Endothelial cell of umbilical vein (primary cell): Measurements from ENCODE around the gene H2BK1. TPM values are rescaled to one million over a fixed set of nuclear protein-coding genes. Genes with fewer than 3 reads are reported as not detected.
A peak's percentile ranks its signal among the peaks of the same experiment; 100 is the strongest.

Source experiments
- BruUV-seq: library from RNA; stranded (reverse); fragments of 400-500 nt; replicated peaks from 2 replicates; lab custom pipeline; 2021; lab: Mats Ljungman, UMichigan
- CTCF ChIA-PET: fragments of 300-600, 350-600 bp; sonication (Branson Sonifier 250); formaldehyde crosslinking; loops from one replicate; lab custom pipeline; 2021; ENCODE audit warnings: antibody characterized with exemption, inconsistent platforms; lab: Charles Lee
- POLR2A ChIA-PET: fragments of 300-600, 350-600 bp; sonication (Branson Sonifier 250); formaldehyde crosslinking; loops from one replicate; lab custom pipeline; 2021; ENCODE audit warnings: antibody characterized with exemption, inconsistent platforms; lab: Charles Lee
- DNase-seq: peaks from one replicate; pipeline ENCODE4 v3.0.0-alpha.2; 2011; ENCODE audit warnings: low read depth, low spot score
- FAIRE-seq: peaks from 2 replicates; lab custom pipeline; 2011; peaks lifted over from hg19 to GRCh38; lab: Jason Lieb, UNC
- H2AFZ ChIP-seq: 2 replicates; pipeline ENCODE4 v1.6.0; 2012; ENCODE audit warnings: low read depth, low read length, control low read depth, inconsistent platforms
- H3K27ac ChIP-seq: 2 replicates; pipeline ENCODE4 v1.5.1; 2011; ENCODE audit warnings: low read depth, mild to moderate bottlenecking, control low read depth, low read length, moderate library complexity; ENCODE audit not compliant: insufficient read depth
- H3K27me3 ChIP-seq, 2 experiments: 2 replicates each; pipeline versions ENCODE4 v1.6.0 to v1.6.1; 2011; ENCODE audit warnings: low read length in 2 of 2, mixed read lengths in 1 of 2; ENCODE audit not compliant: control insufficient read depth in 2 of 2, insufficient read depth in 2 of 2
- H3K36me3 ChIP-seq, 2 experiments: 2 replicates in 1 of 2; 3 replicates in 1 of 2; pipeline ENCODE4 v1.5.1; 2011; ENCODE audit warnings: low read length in 2 of 2, mild to moderate bottlenecking in 1 of 2, moderate library complexity in 1 of 2; ENCODE audit not compliant: control insufficient read depth in 2 of 2, insufficient read depth in 2 of 2; ENCODE audit errors: extremely low read depth in 1 of 2
- H3K4me1 ChIP-seq: 3 replicates; pipeline ENCODE4 v1.5.1; 2011; ENCODE audit warnings: mild to moderate bottlenecking, low read length; ENCODE audit not compliant: control insufficient read depth, insufficient read depth; ENCODE audit errors: extremely low read depth
- H3K4me2 ChIP-seq: 2 replicates; pipeline ENCODE4 v1.6.1; 2011; ENCODE audit warnings: low read length, control low read depth, mixed read lengths; ENCODE audit not compliant: insufficient read depth
- H3K4me3 ChIP-seq, 3 experiments: fragments of 200-600 bp in 1 of 3; sonication (generic), shearing (Covaris generic) in 1 of 3; replicated peaks in 1 of 3; 2 replicates each; pipeline ENCODE4 v1.5.1; 2011 to 2016; ENCODE audit warnings: control low read depth in 3 of 3, low read length in 3 of 3, mild to moderate bottlenecking in 2 of 3, inconsistent platforms in 1 of 3, low read depth in 1 of 3, moderate library complexity in 1 of 3; ENCODE audit not compliant: insufficient read depth in 1 of 3
- H3K79me2 ChIP-seq: 2 replicates; pipeline ENCODE4 v1.6.0; 2012; ENCODE audit warnings: low read length, inconsistent platforms; ENCODE audit not compliant: control insufficient read depth, insufficient read depth
- H3K9ac ChIP-seq: replicated peaks from 2 replicates; pipeline ENCODE3; 2011; ENCODE audit warnings: low read length, control low read depth; ENCODE audit not compliant: insufficient read depth; ENCODE audit errors: extremely low read depth
- H3K9me1 ChIP-seq: replicated peaks from 3 replicates; pipeline ENCODE4 v1.6.0; 2011; ENCODE audit warnings: mild to moderate bottlenecking, low read length; ENCODE audit not compliant: control insufficient read depth, insufficient read depth; ENCODE audit errors: extremely low read depth
- H3K9me3 ChIP-seq: replicated peaks from 2 replicates; pipeline ENCODE4 v1.5.1; 2012; ENCODE audit warnings: low read length, inconsistent platforms; ENCODE audit not compliant: control insufficient read depth, insufficient read depth
- H4K20me1 ChIP-seq: replicated peaks from 2 replicates; pipeline ENCODE3; 2011; ENCODE audit warnings: mild to moderate bottlenecking, low read length; ENCODE audit not compliant: control insufficient read depth, insufficient read depth; ENCODE audit errors: extremely low read depth
- CTCF ChIP-seq, 2 donors: IDR thresholded peaks; 1 replicate in 1 of 2; 2 replicates in 1 of 2; pipeline ENCODE4 v1.5.1; 2011; ENCODE audit warnings: low read length in 2 of 2, mild to moderate bottlenecking in 2 of 2, moderate library complexity in 2 of 2, control low read depth in 1 of 2, inconsistent platforms in 1 of 2, low read depth in 1 of 2; ENCODE audit not compliant: insufficient read depth in 1 of 2; ENCODE audit errors: extremely low read depth in 1 of 2
- EZH2 ChIP-seq: IDR thresholded peaks from 2 replicates; pipeline ENCODE4 v1.6.1; 2012; ENCODE audit warnings: borderline replicate concordance, low read depth, mild to moderate bottlenecking, moderate library complexity, low read length, inconsistent platforms; ENCODE audit not compliant: severe bottlenecking
- MAX ChIP-seq: IDR thresholded peaks from 2 replicates; pipeline ENCODE4 v1.6.1; 2011; ENCODE audit not compliant: insufficient read depth, insufficient read length
- MYC ChIP-seq: IDR thresholded peaks from one replicate; pipeline ENCODE4 v1.6.1; 2011; ENCODE audit warnings: mild to moderate bottlenecking, low read depth, low read length
- POLR2A ChIP-seq: IDR thresholded peaks from 2 replicates; pipeline ENCODE4 v1.6.1; 2012; ENCODE audit warnings: low read depth, mild to moderate bottlenecking, control low read depth, low read length
- POLR2AphosphoS5 ChIP-seq: IDR thresholded peaks from 2 replicates; pipeline ENCODE4 v1.6.1; 2012; ENCODE audit warnings: low read depth, mild to moderate bottlenecking, control low read depth, low read length, moderate library complexity; ENCODE audit not compliant: insufficient read depth
- dilution Hi-C: fragments of 300-500 bp; cut with MboI; formaldehyde crosslinking; loops from one replicate; pipeline ENCODE4 v1.15.0; 2019; ENCODE audit warnings: low sequenced_read_pairs; ENCODE audit not compliant: extremely low pct_ligation_motif_present
- intact Hi-C: fragments of 100-400 bp; cut with micrococcal nuclease; formaldehyde crosslinking; loops from one replicate; pipeline ENCODE4 v1.10.0; 2022
- polyA plus RNA-seq, 4 experiments: library from polyadenylated mRNA; depleted of rRNA in 3 of 4; stranded (reverse) in 3 of 4; unstranded in 1 of 4; fragments of >200 nt; gene quantifications; 2 replicates each; pipeline versions ENCODE4 v1.2.1 to v1.2.3, GENCODE V29; 2011 to 2012; ENCODE audit warnings: missing spikeins in 1 of 4
- total RNA-seq: library from RNA; stranded (reverse); gene quantifications from 2 replicates; pipeline ENCODE4 v1.2.3, GENCODE V29; 2021

The H2BK1 gene
- total and polyA plus RNA-seq, 2 donors (not counting 3 experiments of a cell fraction or from before 2014, with no cell fraction given): not detected

- DNase-seq: peak; percentile 76
- H3K4me1 ChIP-seq: peaks cover 3% of the 10 kb centered on the region
- intact Hi-C loops (loop anchor here (1.0 to 5.0 kb wide), 7 partner anchors 48 to 564 kb away; partner anchors contain the start of gene ABCB8), dilution Hi-C loops (no loop called here)
- CTCF ChIA-PET: interaction anchor here (1.3 kb wide), 1 partner anchor 25 kb away, joined by 3 read pairs; no protein-coding TSS in a partner anchor
- FAIRE-seq: peak; percentile 82
- H3K36me3 ChIP-seq: no peaks in the 10 kb centered on the region
- POLR2A ChIA-PET: no interaction called here
- H3K9me1 ChIP-seq: no peaks in the 10 kb centered on the region
- no peak overlapping the region for H3K9ac ChIP-seq
- no TSS peak for BruUV-seq
- no peak overlapping the region for H3K4me3 ChIP-seq
- H3K4me2 ChIP-seq: no peak overlapping the region
- no peak for TF ChIP-seq POLR2A
- TF ChIP-seq MYC: no peak
- no peak for TF ChIP-seq MAX
- no peak for TF ChIP-seq POLR2AphosphoS5
- TF ChIP-seq CTCF (IDR thresholded peaks at IDR 0.05; ENCODE audit: extremely low read depth in 1 of 2, insufficient read depth in 1 of 2, low read depth in 1 of 2, low read length in 2 of 2): peak; percentile 100
- TF ChIP-seq EZH2: peak; percentile 44
- H3K9me3 ChIP-seq: no peaks in the 10 kb centered on the region
- no peak overlapping the region for H2AFZ ChIP-seq
- no peaks in the 10 kb centered on the region for H4K20me1 ChIP-seq
- H3K79me2 ChIP-seq: no peaks in the 10 kb centered on the region
- peaks cover 21 to 26% of the 10 kb centered on the region in 2 experiments for H3K27me3 ChIP-seq
- no peak overlapping the region for H3K27ac ChIP-seq
Observed at GRCh38 chr7:151172273-151173141, 37.8 kb downstream of the H2BK1 start.
